SHP77 treated with DMSO at 0.1 percent for 48 hours (cell line): ENCODE measurements around the gene PSENEN.
A peak's percentile ranks its signal among the peaks of the same experiment; 100 is the strongest.

Experiments
- DNase-seq: peaks from one replicate; lab custom pipeline; 2025; lab: John Stamatoyannopoulos, UW

The PSENEN gene

GRCh38 chr19:35745328-35746086 lies at the start of gene PSENEN, which contains the start of gene U2AF1L4:
TSS of gene PSENEN (plus strand) at chr19:35745651. CDS start at chr19:35745931, 280 bp downstream.
TSS of gene U2AF1L4 (minus strand) at chr19:35745418. CDS start at chr19:35745391, 27 bp downstream.
- DNase-seq = peak; percentile 91

GRCh38 chr19:35695895-35696422 lies 49.5 kb upstream of the PSENEN start:
- DNase-seq = no peak

GRCh38 chr19:35696835-35697234 lies 48.6 kb upstream of the PSENEN start:
- no peak for DNase-seq

- peak; percentile 97 for DNase-seq
Observed at GRCh38 chr19:35702223-35703012, 43.0 kb upstream of the PSENEN start.

- DNase-seq = no peak
Observed at GRCh38 chr19:35703343-35703742, 42.1 kb upstream of the PSENEN start.

- no peak for DNase-seq
Observed at GRCh38 chr19:35704218-35704617, 41.2 kb upstream of the PSENEN start, which contains the start of gene ZBTB32. TSS of gene ZBTB32 (plus strand) at chr19:35704558. CDS start at chr19:35714627, 10,069 bp downstream.

- DNase-seq = no peak
Observed at GRCh38 chr19:35708391-35708790, 37.1 kb upstream of the PSENEN start.

- DNase-seq = no peak
Observed at GRCh38 chr19:35710784-35711723, 34.4 kb upstream of the PSENEN start.

GRCh38 chr19:35712567-35713505 lies 32.6 kb upstream of the PSENEN start:
- no peak for DNase-seq

GRCh38 chr19:35713506-35713850 lies 32.0 kb upstream of the PSENEN start:
- no peak for DNase-seq

- DNase-seq = no peak
Observed at GRCh38 chr19:35713904-35714495, 31.5 kb upstream of the PSENEN start.

GRCh38 chr19:35714601-35715354 lies 30.7 kb upstream of the PSENEN start:
- DNase-seq = no peak

GRCh38 chr19:35715355-35715809 lies 30.1 kb upstream of the PSENEN start:
- DNase-seq = no peak

GRCh38 chr19:35715981-35716800 lies 29.3 kb upstream of the PSENEN start:
- no peak for DNase-seq

- DNase-seq = peak; percentile 87
Observed at GRCh38 chr19:35716801-35717664, 28.4 kb upstream of the PSENEN start.

GRCh38 chr19:35717665-35718344 lies 27.6 kb upstream of the PSENEN start, which contains the start of gene KMT2B:
TSS of gene KMT2B (plus strand) at chr19:35718003. CDS start at chr19:35718019, 16 bp downstream.
- no peak for DNase-seq
